ENCODE measurements around the gene MED12L. TPM values are rescaled to one million over a fixed set of nuclear protein-coding genes. Genes with fewer than 3 reads are reported as not detected.

Gene MED12L
- total RNA-seq, 2 donors from 2014 or later: 1.8 to 6.2 TPM

DNA sequence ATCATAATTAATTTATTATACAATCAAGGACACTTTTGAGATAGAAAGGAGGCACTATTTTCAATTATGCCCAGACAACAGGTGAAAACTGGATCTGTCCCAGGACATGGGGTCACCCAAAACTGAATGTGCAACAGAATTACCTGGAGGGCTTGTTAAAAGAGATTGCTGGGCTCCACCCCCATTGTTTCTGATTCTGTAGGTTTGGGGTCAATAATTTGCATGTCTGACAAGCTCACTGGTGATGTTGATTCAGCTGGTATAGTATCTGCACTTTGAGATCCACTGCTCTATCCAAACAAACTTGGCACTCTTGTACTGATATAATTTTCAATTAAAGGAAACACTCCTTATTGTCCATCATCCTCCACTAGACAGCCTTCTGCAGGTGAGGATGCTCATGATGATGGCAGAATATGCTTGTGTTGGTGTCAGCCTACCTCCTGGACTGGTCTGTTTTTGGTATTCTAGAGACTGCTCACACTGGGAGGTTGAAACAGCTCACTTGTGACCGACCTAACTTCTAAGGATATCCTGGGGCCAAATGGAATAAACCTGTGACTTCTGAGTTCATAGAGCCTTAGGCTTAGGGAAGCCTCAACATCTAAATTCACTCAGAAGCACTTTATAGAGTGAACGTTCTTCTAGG is 190.7 kb downstream of the MED12L start:
- Mint-ChIP-seq H3K4me3 (peak overlapping the region; percentile 73), H3K27me3 (no peaks in the 10 kb centered on the region), H3K36me3 (ENCODE audit: low read depth) (no peaks in the 10 kb centered on the region), H3K4me1 (peaks cover 34% of the 10 kb centered on the region), H3K27ac (peak overlapping the region; percentile 95)
- ATAC-seq (peak; percentile 16), DNase-seq (no peak)
- no peaks in the 10 kb centered on the region for H3K9me3 ChIP-seq (ENCODE audit: control insufficient read depth, low read length, poor library complexity, severe bottlenecking)

- DNase-seq: peak in 2 of 3 donors; percentile 15 to 17
- no peaks in the 10 kb centered on the region for H3K9me3 ChIP-seq (ENCODE audit: control insufficient read depth, low read length, poor library complexity, severe bottlenecking)
- peak overlapping the region; percentile 73 for H3K4me3 Mint-ChIP-seq
- H3K27ac Mint-ChIP-seq: peak overlapping the region; percentile 95
- peak; percentile 96 for ATAC-seq
- peaks cover 34% of the 10 kb centered on the region for H3K4me1 Mint-ChIP-seq
- no peaks in the 10 kb centered on the region for H3K36me3 Mint-ChIP-seq (ENCODE audit: low read depth)
- no peaks in the 10 kb centered on the region for H3K27me3 Mint-ChIP-seq
Measured at GRCh38 chr3:151276687-151277042, 191.2 kb downstream of the MED12L start.

GRCh38 chr3:151278230-151278629 is 192.8 kb downstream of the MED12L start, which contains the start of gene P2RY14:
TSS of gene P2RY14 (minus strand) at chr3:151278542. CDS start at chr3:151214316, 64,226 bp downstream.
- H3K9me3 ChIP-seq (ENCODE audit: control insufficient read depth, low read length, poor library complexity, severe bottlenecking): no peaks in the 10 kb centered on the region
- no peaks in the 10 kb centered on the region for H3K36me3 Mint-ChIP-seq (ENCODE audit: low read depth)
- no peak for DNase-seq
- peak within 1 kb of the TSS; percentile 95 for H3K27ac Mint-ChIP-seq
- peaks cover 35% of the 10 kb centered on the region for H3K4me1 Mint-ChIP-seq
- H3K27me3 Mint-ChIP-seq: no peaks in the 10 kb centered on the region
- no peak within 1 kb of the TSS for H3K4me3 Mint-ChIP-seq
- ATAC-seq: peak; percentile 28

- no peak for ATAC-seq
- Mint-ChIP-seq H3K27ac (peak overlapping the region; percentile 75), H3K36me3 (ENCODE audit: low read depth) (no peaks in the 10 kb centered on the region), H3K4me3 (no peak overlapping the region), H3K27me3 (no peaks in the 10 kb centered on the region), H3K4me1 (peaks cover 26% of the 10 kb centered on the region)
- DNase-seq: no peak
- no peaks in the 10 kb centered on the region for H3K9me3 ChIP-seq (ENCODE audit: control insufficient read depth, low read length, poor library complexity, severe bottlenecking)
Measured at GRCh38 chr3:151281671-151282324, 196.3 kb downstream of the MED12L start.

DNA sequence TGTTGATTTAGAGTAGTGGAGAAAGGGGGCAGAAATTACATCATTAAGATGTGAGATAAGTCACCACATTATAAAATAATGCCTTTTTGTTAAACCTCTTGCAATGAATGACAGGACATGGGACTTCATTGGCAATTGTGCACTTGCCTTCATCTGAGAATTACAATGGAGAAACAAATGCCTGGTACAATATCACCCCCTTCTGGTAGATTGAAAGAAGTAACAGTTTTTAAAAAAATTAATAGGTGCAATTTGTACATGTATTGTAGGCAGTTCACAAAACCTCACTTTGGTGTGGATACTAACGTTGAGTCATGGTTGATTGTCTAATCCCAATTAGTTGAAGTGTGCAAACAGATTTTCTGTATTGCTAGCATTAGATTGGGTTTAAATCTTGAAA is 197.5 kb downstream of the MED12L start:
- H3K27ac Mint-ChIP-seq: peak overlapping the region; percentile 75
- DNase-seq (no peak), ATAC-seq (peak; percentile 68)
- no peaks in the 10 kb centered on the region for H3K36me3 Mint-ChIP-seq (ENCODE audit: low read depth)
- H3K9me3 ChIP-seq (ENCODE audit: control insufficient read depth, low read length, poor library complexity, severe bottlenecking): no peaks in the 10 kb centered on the region
- no peaks in the 10 kb centered on the region for H3K27me3 Mint-ChIP-seq
- H3K4me1 Mint-ChIP-seq: peaks cover 24% of the 10 kb centered on the region
- no peak overlapping the region for H3K4me3 Mint-ChIP-seq

- Mint-ChIP-seq H3K27me3 (no peaks in the 10 kb centered on the region), H3K4me1 (peaks cover 22% of the 10 kb centered on the region), H3K27ac (peak overlapping the region; percentile 75)
Measured at GRCh38 chr3:151283387-151283786, 197.9 kb downstream of the MED12L start.

GRCh38 chr3:151283907-151284461 is 198.5 kb downstream of the MED12L start:
- Mint-ChIP-seq H3K27ac (peak overlapping the region; percentile 75), H3K4me1 (peaks cover 16% of the 10 kb centered on the region), H3K27me3 (no peaks in the 10 kb centered on the region), H3K4me3 (no peak overlapping the region), H3K36me3 (ENCODE audit: low read depth) (no peaks in the 10 kb centered on the region)
- ATAC-seq: peak; percentile 49
- no peaks in the 10 kb centered on the region for H3K9me3 ChIP-seq (ENCODE audit: control insufficient read depth, low read length, poor library complexity, severe bottlenecking)
- DNase-seq: no peak

More at GRCh38 chr3:151283387-151283786, 197.9 kb downstream of the MED12L start:
- no peaks in the 10 kb centered on the region for H3K9me3 ChIP-seq (ENCODE audit: control insufficient read depth, low read length, poor library complexity, severe bottlenecking)
- Mint-ChIP-seq H3K4me3 (no peak overlapping the region), H3K36me3 (ENCODE audit: low read depth) (no peaks in the 10 kb centered on the region)
- peak; percentile 81 for ATAC-seq
- no peak for DNase-seq

DNA sequence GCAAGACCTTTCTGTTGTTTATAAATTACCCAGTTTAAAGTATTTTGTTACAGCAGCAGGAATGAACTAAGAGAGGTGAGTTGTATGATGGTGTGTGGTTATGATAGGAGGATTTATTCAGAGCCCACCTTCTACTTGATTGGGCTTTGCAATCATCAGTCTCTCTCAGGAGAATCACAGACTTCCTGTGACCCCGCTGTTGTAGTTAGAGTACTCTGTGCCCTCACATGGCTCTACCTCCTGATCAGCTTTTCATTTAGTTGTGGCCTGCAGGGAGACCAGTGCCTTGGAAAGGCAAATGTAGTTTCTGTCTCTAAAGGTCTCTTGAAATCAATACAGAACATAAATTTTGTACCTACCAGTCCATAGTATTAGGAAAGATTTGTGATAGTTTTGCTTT is 200.5 kb downstream of the MED12L start:
- Mint-ChIP-seq H3K36me3 (ENCODE audit: low read depth) (no peaks in the 10 kb centered on the region), H3K4me1 (peaks cover 13% of the 10 kb centered on the region), H3K27ac (no peak overlapping the region), H3K27me3 (no peaks in the 10 kb centered on the region), H3K4me3 (no peak overlapping the region)
- H3K9me3 ChIP-seq (ENCODE audit: control insufficient read depth, low read length, poor library complexity, severe bottlenecking): no peaks in the 10 kb centered on the region
- ATAC-seq (no peak), DNase-seq (no peak)

GRCh38 chr3:151289445-151289844 is 204.0 kb downstream of the MED12L start:
- no peaks in the 10 kb centered on the region for H3K36me3 Mint-ChIP-seq (ENCODE audit: low read depth)
- DNase-seq (no peak), ATAC-seq (no peak)
- no peak overlapping the region for H3K4me3 Mint-ChIP-seq
- H3K27ac Mint-ChIP-seq: no peak overlapping the region
- peaks cover 19% of the 10 kb centered on the region for H3K27me3 Mint-ChIP-seq
- H3K9me3 ChIP-seq (ENCODE audit: control insufficient read depth, low read length, poor library complexity, severe bottlenecking): no peaks in the 10 kb centered on the region
- H3K4me1 Mint-ChIP-seq: no peaks in the 10 kb centered on the region

DNA sequence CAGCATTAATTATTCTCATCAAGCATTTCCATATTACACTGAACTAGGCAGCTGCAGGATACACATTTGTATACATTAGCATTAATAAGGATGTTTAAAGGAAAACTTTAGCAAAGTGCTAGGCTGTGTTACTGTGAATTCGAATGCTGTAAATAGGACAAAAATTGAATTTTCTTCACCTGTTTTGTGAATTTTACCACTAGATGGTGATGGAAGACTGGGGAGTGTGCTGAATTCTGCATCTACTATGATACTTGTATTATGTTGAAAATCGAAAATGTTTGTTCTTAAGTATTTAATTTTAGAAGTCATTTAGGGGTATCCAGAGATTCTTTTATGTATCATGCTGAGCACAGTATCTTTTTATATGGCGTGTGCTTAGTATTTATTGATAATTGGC is 205.2 kb downstream of the MED12L start:
- H3K4me1 Mint-ChIP-seq: no peaks in the 10 kb centered on the region
- no peak overlapping the region for H3K27ac Mint-ChIP-seq
- no peak overlapping the region for H3K4me3 Mint-ChIP-seq
- H3K9me3 ChIP-seq (ENCODE audit: control insufficient read depth, low read length, poor library complexity, severe bottlenecking): no peaks in the 10 kb centered on the region
- no peak for ATAC-seq
- H3K36me3 Mint-ChIP-seq (ENCODE audit: low read depth): no peaks in the 10 kb centered on the region
- H3K27me3 Mint-ChIP-seq: peaks cover 28% of the 10 kb centered on the region
- no peak for DNase-seq

- H3K4me1 Mint-ChIP-seq: no peaks in the 10 kb centered on the region
- no peak overlapping the region for H3K27ac Mint-ChIP-seq
- H3K36me3 Mint-ChIP-seq (ENCODE audit: low read depth): peaks cover 2% of the 10 kb centered on the region
- no peak for DNase-seq
- ATAC-seq: no peak
- no peak overlapping the region for H3K4me3 Mint-ChIP-seq
- H3K9me3 ChIP-seq (ENCODE audit: control insufficient read depth, low read length, poor library complexity, severe bottlenecking): no peaks in the 10 kb centered on the region
- peaks cover 39% of the 10 kb centered on the region for H3K27me3 Mint-ChIP-seq
Measured at GRCh38 chr3:151293127-151293526, 207.7 kb downstream of the MED12L start.

DNA sequence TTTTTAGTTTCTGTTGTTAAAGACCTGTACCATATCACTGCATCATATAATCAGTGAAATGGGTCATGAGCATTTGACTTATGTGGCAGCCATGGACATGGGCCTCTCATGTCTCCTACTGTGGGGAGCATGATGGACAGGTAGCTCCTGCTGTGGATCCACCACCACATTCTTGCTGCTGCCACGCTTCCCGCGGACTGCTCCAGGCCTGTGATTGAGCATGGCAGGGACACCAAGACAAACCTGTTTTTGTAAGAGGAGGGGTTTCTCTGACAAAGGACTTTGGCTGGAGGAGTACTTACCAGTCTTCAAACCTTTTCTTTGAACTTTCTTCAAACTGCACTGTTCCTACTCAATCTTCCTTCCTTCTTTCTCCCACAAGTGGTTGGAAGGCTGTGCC is 210.8 kb downstream of the MED12L start:
- H3K4me3 Mint-ChIP-seq: no peak overlapping the region
- DNase-seq: no peak
- no peaks in the 10 kb centered on the region for H3K9me3 ChIP-seq (ENCODE audit: control insufficient read depth, low read length, poor library complexity, severe bottlenecking)
- ATAC-seq: no peak
- peaks cover 53% of the 10 kb centered on the region for H3K27me3 Mint-ChIP-seq
- no peaks in the 10 kb centered on the region for H3K4me1 Mint-ChIP-seq
- H3K36me3 Mint-ChIP-seq (ENCODE audit: low read depth): peaks cover 2% of the 10 kb centered on the region
- H3K27ac Mint-ChIP-seq: no peak overlapping the region

DNA sequence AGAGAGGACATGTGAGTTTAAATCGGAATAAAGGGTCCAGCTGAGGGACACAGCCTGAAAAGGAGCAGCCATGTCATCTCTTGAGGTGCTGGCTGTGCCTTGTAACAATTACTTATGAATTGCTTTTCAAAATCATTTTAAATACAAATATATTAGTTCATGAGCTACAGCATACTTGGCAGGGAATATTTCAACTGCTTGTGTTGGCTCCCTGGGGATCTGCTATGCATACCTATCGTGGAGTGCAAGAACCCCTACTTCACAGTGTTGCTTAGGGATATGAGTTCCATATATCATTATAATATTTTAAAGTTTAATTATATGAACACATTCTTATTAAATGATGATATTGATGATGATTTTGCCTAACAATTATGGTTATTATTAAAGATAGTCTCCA is 212.0 kb downstream of the MED12L start:
- no peak for DNase-seq
- Mint-ChIP-seq H3K36me3 (ENCODE audit: low read depth) (peaks cover 2% of the 10 kb centered on the region), H3K4me3 (no peak overlapping the region), H3K27me3 (peaks cover 59% of the 10 kb centered on the region), H3K27ac (no peak overlapping the region), H3K4me1 (no peaks in the 10 kb centered on the region)
- no peaks in the 10 kb centered on the region for H3K9me3 ChIP-seq (ENCODE audit: control insufficient read depth, low read length, poor library complexity, severe bottlenecking)
- no peak for ATAC-seq

Data from T-helper 17 cell (primary cell).